GM23338 (cell line): ENCODE results near the gene ASPG. TPM values are rescaled to one million over a fixed set of nuclear protein-coding genes. Genes with fewer than 3 reads are reported as not detected.

Experiments
- ATAC-seq: fragments of 200-7000 bp; cut with Tn5 transposase; 3 replicates; pipeline ENCODE4 v1.9.1; 2020
- DNase-seq: peaks from one replicate; pipeline ENCODE4 v3.0.0-alpha.2; 2015; ENCODE audit warnings: low spot score
- H2AFZ ChIP-seq: fragments of 200-600 bp; sonication (generic); 2 replicates; pipeline ENCODE4 v1.8.0; 2016; ENCODE audit warnings: antibody characterized with exemption, mild to moderate bottlenecking, moderate library complexity
- H3F3A ChIP-seq: fragments of 200-600 bp; sonication (generic); replicated peaks from 2 replicates; pipeline ENCODE4 v1.8.0; 2017; ENCODE audit warnings: antibody characterized with exemption, mixed run types, low read depth
- H3K27ac ChIP-seq: fragments of 200-600 bp; sonication (generic); 2 replicates; pipeline ENCODE4 v1.6.1; 2016; ENCODE audit warnings: low read depth
- H3K27me3 ChIP-seq: fragments of 200-600 bp; sonication (generic); 2 replicates; pipeline ENCODE4 v1.8.0; 2016; ENCODE audit warnings: mild to moderate bottlenecking, mixed run types, moderate library complexity; ENCODE audit not compliant: insufficient read depth
- H3K36me3 ChIP-seq: fragments of 200-600 bp; sonication (generic); 2 replicates; pipeline ENCODE4 v1.8.0; 2016; ENCODE audit warnings: mild to moderate bottlenecking; ENCODE audit not compliant: insufficient read depth
- H3K4me1 ChIP-seq: fragments of 200-600 bp; sonication (generic); 2 replicates; pipeline ENCODE4 v1.8.0; 2016; ENCODE audit warnings: mild to moderate bottlenecking, moderate library complexity; ENCODE audit not compliant: insufficient read depth
- H3K4me2 ChIP-seq: fragments of 200-600 bp; sonication (generic); 2 replicates; pipeline ENCODE4 v1.7.1; 2017; ENCODE audit warnings: mixed run types
- H3K4me3 ChIP-seq: fragments of 200-600 bp; sonication (generic); 2 replicates; pipeline ENCODE4 v1.6.1; 2016; ENCODE audit warnings: mixed run types
- H3K79me2 ChIP-seq: fragments of 200-600 bp; sonication (generic); replicated peaks from 2 replicates; pipeline ENCODE4 v1.8.0; 2017; ENCODE audit warnings: mild to moderate bottlenecking; ENCODE audit not compliant: insufficient read depth
- H3K9me2 ChIP-seq: fragments of 200-600 bp; sonication (generic); 2 replicates; pipeline ENCODE4 v1.8.0; 2017; ENCODE audit not compliant: insufficient read depth
- H4K20me1 ChIP-seq: fragments of 200-600 bp; sonication (generic); replicated peaks from 2 replicates; pipeline ENCODE4 v1.8.0; 2017; ENCODE audit warnings: mild to moderate bottlenecking; ENCODE audit not compliant: insufficient read depth
- H3K27ac Mint-ChIP-seq: 2 replicates; pipeline ENCODE4 v1.8.0; 2020; ENCODE audit warnings: inconsistent platforms, mild to moderate bottlenecking, moderate library complexity, mixed read lengths
- H3K27me3 Mint-ChIP-seq: 3 replicates; pipeline ENCODE4 v1.8.0; 2022; ENCODE audit warnings: low read depth, mild to moderate bottlenecking, moderate library complexity, mixed read lengths, inconsistent platforms; ENCODE audit not compliant: insufficient read depth, poor library complexity
- H3K36me3 Mint-ChIP-seq: 3 replicates; pipeline ENCODE4 v1.8.0; 2021; ENCODE audit warnings: low read depth, mild to moderate bottlenecking, inconsistent platforms, moderate library complexity, mixed read lengths
- H3K4me1 Mint-ChIP-seq: 3 replicates; pipeline ENCODE4 v1.8.0; 2020; ENCODE audit warnings: mild to moderate bottlenecking, inconsistent platforms, mixed read lengths
- H3K4me3 Mint-ChIP-seq: 3 replicates; pipeline ENCODE4 v1.8.0; 2021; ENCODE audit warnings: moderate library complexity, mild to moderate bottlenecking, inconsistent platforms, mixed read lengths
- H3K9me3 Mint-ChIP-seq: 3 replicates; pipeline ENCODE4 v1.8.0; 2020; ENCODE audit warnings: moderate library complexity, mild to moderate bottlenecking, inconsistent platforms, mixed read lengths
- CTCF ChIP-seq, 2 experiments: fragments of 200-600 bp in 1 of 2; sonication (generic) in 1 of 2; conservative IDR thresholded peaks; 2 replicates each; pipeline versions ENCODE4 v1.5.1 to v1.6.1; 2016 to 2017; ENCODE audit warnings: antibody characterized with exemption in 2 of 2, low read depth in 2 of 2, mild to moderate bottlenecking in 2 of 2, moderate library complexity in 1 of 2
- STAT1 ChIP-seq: IDR thresholded peaks from one replicate; pipeline ENCODE4 v1.6.1; 2016; ENCODE audit warnings: antibody characterized with exemption; ENCODE audit not compliant: unreplicated experiment
- ZNF331 ChIP-seq: fragments of 250-450 bp; sonication (Bioruptor Pico); IDR thresholded peaks from 2 replicates; pipeline ENCODE4 v1.5.0; 2020; ENCODE audit warnings: low read depth, mild to moderate bottlenecking, moderate library complexity
- ZNF462 ChIP-seq: fragments of 250-450 bp; sonication (Bioruptor Pico); IDR thresholded peaks from 2 replicates; pipeline ENCODE4 v1.5.0; 2020; ENCODE audit warnings: mild to moderate bottlenecking, moderate library complexity
- polyA plus RNA-seq: library from polyadenylated mRNA; unstranded; fragments of >200 nt; fragmentation: Nextera tagmentation; extraction: Ambion mirVana; gene quantifications from 2 replicates; pipeline ENCODE4 v1.2.1, GENCODE V29; 2016
- total RNA-seq: library from RNA; depleted of rRNA; stranded (reverse); fragments of >200 nt; shearing (Covaris generic); gene quantifications from 2 replicates; pipeline ENCODE4 v1.2.3, GENCODE V29; 2014

The ASPG gene
- total and polyA plus RNA-seq, 2 experiments from 2014 or later = 0.61 to 6.2 TPM

- peaks cover 4% of the 10 kb centered on the region for H3K27me3 Mint-ChIP-seq
- ATAC-seq = peak; percentile 39
Observed at GRCh38 chr14:104096751-104097700, 11.5 kb downstream of the ASPG start.

More at GRCh38 chr14:104096751-104097700, 11.5 kb downstream of the ASPG start:
- no peaks in the 10 kb centered on the region for H3K9me2 ChIP-seq
- H3K27ac Mint-ChIP-seq = no peak overlapping the region
- H4K20me1 ChIP-seq = no peaks in the 10 kb centered on the region
- no peak overlapping the region for H3K27ac ChIP-seq
- H3K36me3 Mint-ChIP-seq = no peaks in the 10 kb centered on the region
- H3F3A ChIP-seq = no peaks in the 10 kb centered on the region
- H3K27me3 ChIP-seq = no peaks in the 10 kb centered on the region
- H3K36me3 ChIP-seq = no peaks in the 10 kb centered on the region
- H3K4me1 ChIP-seq = peaks cover 5% of the 10 kb centered on the region; the same call in 1 of the 2 replicates
- no peak overlapping the region for H3K4me3 ChIP-seq
- no peaks in the 10 kb centered on the region for H3K9me3 Mint-ChIP-seq
- no peak overlapping the region for H3K4me3 Mint-ChIP-seq
- H3K79me2 ChIP-seq = no peaks in the 10 kb centered on the region
- no peak overlapping the region for H3K4me2 ChIP-seq
- H3K4me1 Mint-ChIP-seq = peaks cover 7% of the 10 kb centered on the region; the same call in 2 of the 3 replicates
- DNase-seq = peak; percentile 41
- H2AFZ ChIP-seq = no peak overlapping the region
- no peak for TF ChIP-seq ZNF331 (CRISPR knock-in tag)
- TF ChIP-seq CTCF (conservative IDR thresholded peaks at IDR 0.05; ENCODE audit: low read depth in 2 of 2) = peak in 1 of 2 experiments; percentile 58; a peak in 2 of 4 replicates
- no peak for TF ChIP-seq ZNF462 (CRISPR knock-in tag)
- TF ChIP-seq STAT1 = no peak
